Brain microvascular endothelial cell (primary cell): ENCODE results near the gene NACC2.

Experiments
- DNase-seq: peaks from one replicate; pipeline ENCODE4 v3.0.0-alpha.2; 2020
- H3K27ac ChIP-seq: fragments of 250-450 bp; sonication (Bioruptor Pico); 2 replicates; pipeline ENCODE4 v1.5.1; 2020; ENCODE audit warnings: mild to moderate bottlenecking, moderate library complexity
- H3K27me3 ChIP-seq: fragments of 250-450 bp; sonication (Bioruptor Pico); replicated peaks from 2 replicates; pipeline ENCODE4 v1.5.1; 2020; ENCODE audit warnings: mild to moderate bottlenecking
- H3K36me3 ChIP-seq: fragments of 250-450 bp; sonication (Bioruptor Pico); replicated peaks from 2 replicates; pipeline ENCODE4 v1.5.1; 2020; ENCODE audit warnings: mild to moderate bottlenecking
- H3K4me3 ChIP-seq: 2 replicates; pipeline ENCODE4 v1.5.1; 2011; ENCODE audit warnings: low read depth, mild to moderate bottlenecking, control low read depth, low read length, moderate library complexity
- CTCF ChIP-seq: IDR thresholded peaks from 2 replicates; pipeline ENCODE4 v1.5.1; 2011; ENCODE audit warnings: low read depth, mild to moderate bottlenecking, moderate library complexity, low read length, control low read depth, inconsistent platforms; ENCODE audit errors: missing control alignments
- in situ Hi-C: cut with HindIII; loops from 2 replicates; pipeline ENCODE4 v1.10.0; 2017; ENCODE audit warnings: low sequenced_read_pairs, low pct_ligation_motif_present

Gene NACC2

GRCh38 chr9:136001231-136001630, 93.9 kb downstream of the NACC2 start:
- H3K36me3 ChIP-seq = no peaks in the 10 kb centered on the region
- no peak for TF ChIP-seq CTCF
- no peak overlapping the region for H3K4me3 ChIP-seq
- no peaks in the 10 kb centered on the region for H3K27me3 ChIP-seq
- H3K27ac ChIP-seq = no peak overlapping the region
- no peak for DNase-seq
- in situ Hi-C loops = no loop called here

DNA sequence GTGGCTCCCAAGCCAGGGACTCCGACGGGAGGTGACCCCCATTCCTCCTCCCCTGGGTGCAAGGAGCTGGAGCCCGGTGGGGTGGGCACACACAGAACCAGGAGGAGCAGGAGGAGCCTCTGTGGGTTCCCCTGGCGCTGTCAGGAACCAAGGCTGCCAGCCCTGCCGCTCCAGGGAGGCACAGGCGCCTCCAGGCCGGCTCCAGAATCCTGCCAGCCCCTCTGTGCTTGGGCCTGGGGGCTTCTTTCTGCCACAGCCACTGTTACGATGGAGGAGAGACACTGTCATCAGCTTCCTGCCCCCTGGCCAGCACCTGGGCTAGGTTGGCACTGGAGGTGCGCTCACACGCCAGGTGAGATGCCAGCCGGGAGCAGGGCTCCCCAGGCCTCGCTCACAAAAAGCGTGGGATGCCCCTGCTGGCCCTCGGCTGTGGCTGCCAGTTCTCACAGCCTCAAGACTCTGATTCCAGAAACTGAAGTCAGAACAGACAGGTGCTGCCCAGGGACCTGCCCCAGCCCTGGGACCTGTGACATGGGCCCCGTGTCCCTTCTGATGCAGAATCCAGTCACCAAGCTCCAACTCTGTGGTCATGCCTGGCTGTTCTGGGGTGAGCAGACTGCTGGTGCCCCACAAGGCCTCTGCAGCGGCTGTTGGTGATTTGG, 96.5 kb downstream of the NACC2 start:
- no peak for TF ChIP-seq CTCF
- H3K27me3 ChIP-seq = no peaks in the 10 kb centered on the region
- H3K4me3 ChIP-seq = no peak overlapping the region
- H3K36me3 ChIP-seq = no peaks in the 10 kb centered on the region
- no peak for DNase-seq
- in situ Hi-C loops = no loop called here
- H3K27ac ChIP-seq = no peak overlapping the region

DNA sequence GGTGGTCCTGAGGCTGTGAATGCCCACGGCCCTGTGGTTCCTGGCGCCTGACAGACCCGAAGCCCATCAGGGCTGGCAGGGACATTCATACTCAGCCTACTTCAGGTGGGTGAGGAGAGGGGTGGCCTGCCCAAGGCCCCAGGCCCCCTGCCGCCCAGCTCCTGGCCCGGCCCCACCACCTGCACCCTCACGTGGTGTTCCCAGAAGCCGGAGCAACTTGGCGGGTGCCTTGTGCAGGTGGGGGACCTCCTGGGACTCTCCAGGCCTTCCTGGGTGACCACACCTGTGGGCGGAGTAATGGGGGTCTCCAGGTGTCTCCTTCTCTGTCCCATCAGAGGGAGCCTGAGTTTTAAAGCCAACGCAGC, 97.1 kb downstream of the NACC2 start:
- no peak for DNase-seq
- H3K36me3 ChIP-seq = no peaks in the 10 kb centered on the region
- in situ Hi-C loops = no loop called here
- H3K27ac ChIP-seq = no peak overlapping the region
- H3K27me3 ChIP-seq = no peaks in the 10 kb centered on the region
- H3K4me3 ChIP-seq = no peak overlapping the region
- no peak for TF ChIP-seq CTCF

DNA sequence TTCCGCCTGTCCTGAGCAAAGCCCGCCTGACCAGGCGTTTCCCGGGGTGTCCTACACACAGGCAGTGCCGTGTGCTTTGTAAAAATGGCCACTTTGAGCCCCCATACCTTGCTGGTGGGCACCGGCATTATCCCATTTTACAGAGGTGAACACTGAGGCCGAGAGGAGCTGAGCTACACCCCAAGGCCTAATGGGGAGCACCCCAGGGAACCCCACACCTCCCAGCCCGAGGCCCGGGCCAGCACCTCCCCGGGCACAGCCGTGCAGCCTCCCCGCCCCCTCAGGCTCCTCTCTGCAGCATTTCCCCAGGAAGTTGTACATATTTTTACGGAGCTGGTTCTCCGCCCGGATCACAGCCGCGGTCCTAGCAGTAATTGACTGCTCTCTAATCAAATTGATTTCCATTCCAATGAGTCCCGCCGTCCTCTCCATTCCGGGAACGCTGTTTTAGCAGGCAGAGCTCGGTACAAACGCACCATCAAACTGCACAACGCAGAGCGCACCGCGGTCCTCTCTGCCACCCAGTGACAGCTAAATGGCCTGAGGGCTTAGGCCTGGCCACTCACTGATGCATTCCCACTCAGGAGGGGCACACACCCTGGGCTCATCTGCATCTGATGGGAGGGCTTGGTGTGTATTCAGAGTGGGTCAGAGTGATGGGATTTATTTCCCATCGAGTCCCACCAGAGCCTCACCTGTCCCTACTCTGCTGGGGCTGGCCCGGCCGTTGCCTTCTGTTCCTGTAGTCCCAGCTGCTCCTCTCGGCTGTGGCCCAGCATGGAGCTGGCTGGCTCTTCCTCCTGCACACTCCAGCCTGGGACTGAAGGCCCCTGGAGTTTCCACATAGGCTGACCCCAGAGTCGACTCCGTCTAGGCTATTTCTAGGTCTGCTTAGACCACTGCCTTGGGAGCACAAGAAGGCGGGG, 97.7 kb downstream of the NACC2 start:
- no peak overlapping the region for H3K27ac ChIP-seq
- no peak for DNase-seq
- in situ Hi-C loops = no loop called here
- no peak for TF ChIP-seq CTCF
- no peaks in the 10 kb centered on the region for H3K27me3 ChIP-seq
- H3K4me3 ChIP-seq = no peak overlapping the region
- no peaks in the 10 kb centered on the region for H3K36me3 ChIP-seq

DNA sequence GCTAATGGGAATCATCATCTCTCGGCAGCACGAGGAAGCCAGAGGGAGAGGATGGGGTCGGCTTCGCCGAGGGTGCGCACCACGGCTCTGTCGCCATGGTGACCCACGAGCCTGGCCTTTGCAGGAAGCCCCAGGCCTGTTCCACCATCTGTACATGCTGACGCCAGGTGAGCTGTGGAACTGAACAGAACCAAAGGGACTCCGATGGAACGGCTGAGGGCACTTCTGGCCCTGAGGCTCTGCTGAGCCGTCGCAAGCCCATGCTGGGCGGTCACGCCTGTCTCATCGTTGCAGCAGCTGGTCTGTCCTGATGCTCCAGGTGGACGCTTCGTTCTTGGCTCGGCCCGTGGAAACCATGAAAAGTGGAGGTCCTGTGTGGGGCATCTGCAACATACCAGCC, 99.3 kb downstream of the NACC2 start:
- no peak overlapping the region for H3K4me3 ChIP-seq
- no peaks in the 10 kb centered on the region for H3K36me3 ChIP-seq
- in situ Hi-C loops = no loop called here
- H3K27ac ChIP-seq = no peak overlapping the region
- TF ChIP-seq CTCF = no peak
- DNase-seq = no peak
- H3K27me3 ChIP-seq = no peaks in the 10 kb centered on the region
